Prostate gland (tissue), 2 donors: Measurements from ENCODE around the gene NPY1R.

Experiments
- CTCF ChIP-seq, 4 experiments: fragments of 200-600 bp in 2 of 4; fragments of 450-650 bp in 2 of 4; sonication (generic) in 2 of 4; IDR thresholded peaks; 1 replicate in 3 of 4; 2 replicates in 1 of 4; pipeline ENCODE4 v1.5.1; 2016 to 2019; ENCODE audit warnings: antibody characterized with exemption in 4 of 4, mild to moderate bottlenecking in 2 of 4, moderate library complexity in 2 of 4
- POLR2A ChIP-seq: fragments of 450-650 bp; IDR thresholded peaks from one replicate; pipeline ENCODE4 v1.6.1; 2016; ENCODE audit warnings: antibody characterized with exemption, mild to moderate bottlenecking

GRCh38 chr4:163367651-163368050 is 35.3 kb upstream of the NPY1R start:
- no peak for TF ChIP-seq CTCF (IDR thresholded peaks at IDR 0.05)
- no peak for TF ChIP-seq POLR2A
